HCT116 (cell line): ENCODE results near the gene SYNRG. TPM values are rescaled to one million over a fixed set of nuclear protein-coding genes. Genes with fewer than 3 reads are reported as not detected.

ENCODE experiments used
- ATAC-seq: fragments of 200-7000 bp; cut with Tn5 transposase; 2 replicates; pipeline ENCODE4 v1.9.1; 2020; ENCODE audit warnings: mild to moderate bottlenecking, moderate library complexity
- BruUV-seq: library from RNA; stranded (reverse); fragments of 400-500 nt; replicated peaks from 2 replicates; lab custom pipeline; 2021; lab: Mats Ljungman, UMichigan
- CTCF ChIA-PET: fragments of 300-600 bp; sonication (Branson Sonifier 250); formaldehyde crosslinking; loops from one replicate; lab custom pipeline; 2021; ENCODE audit warnings: antibody characterized with exemption; lab: Charles Lee
- POLR2A ChIA-PET: fragments of 300-600, 350-600 bp; sonication (Branson Sonifier 250); formaldehyde crosslinking; loops from one replicate; lab custom pipeline; 2021; ENCODE audit warnings: antibody characterized with exemption; lab: Charles Lee
- RAD21 ChIA-PET, 2 experiments: fragments of 300-600 bp; sonication (Branson Sonifier 250); formaldehyde crosslinking; loops; one replicate each; lab custom pipeline; 2023; ENCODE audit warnings: low total read pairs in 2 of 2; ENCODE audit not compliant: uncharacterized antibody in 2 of 2, unreplicated experiment in 2 of 2, low non-redundant PET in 1 of 2; lab: Charles Lee
- DNase-seq: peaks from one replicate; pipeline ENCODE4 v3.0.0-alpha.2; 2010; ENCODE audit warnings: low read depth, low spot score
- H2AFZ ChIP-seq: fragments of 200-600 bp; shearing (Covaris generic), sonication (generic); 2 replicates; pipeline ENCODE4 v1.6.1; 2017; ENCODE audit warnings: low read depth, mixed run types, mixed read lengths, antibody characterized with exemption, low read length; ENCODE audit not compliant: poor library complexity, severe bottlenecking
- H3K27ac ChIP-seq: 2 replicates; pipeline ENCODE4 v1.5.1; 2012; ENCODE audit warnings: low read depth, low read length
- H3K27me3 ChIP-seq: fragments of 200-600 bp; sonication (generic); 2 replicates; pipeline ENCODE4 v1.6.1; 2016; ENCODE audit warnings: mixed run types, low read length, mixed read lengths; ENCODE audit not compliant: insufficient read depth
- H3K36me3 ChIP-seq, 2 experiments: fragments of 200-500 bp in 1 of 2; fragments of 200-600 bp in 1 of 2; sonication (Bioruptor generic) in 1 of 2; sonication (generic) in 1 of 2; 2 replicates each; pipeline versions ENCODE4 v1.5.1 to v1.6.1; 2014 to 2016; ENCODE audit warnings: low read length in 2 of 2, inconsistent platforms in 1 of 2, mixed read lengths in 1 of 2, mixed run types in 1 of 2; ENCODE audit not compliant: insufficient read depth in 2 of 2, control insufficient read depth in 1 of 2
- H3K4me1 ChIP-seq, 2 experiments: fragments of 200-600 bp in 1 of 2; sonication (generic) in 1 of 2; 2 replicates each; pipeline versions ENCODE4 v1.5.1 to v1.6.1; 2012 to 2017; ENCODE audit warnings: low read length in 2 of 2, inconsistent platforms in 1 of 2, mild to moderate bottlenecking in 1 of 2, mixed read lengths in 1 of 2, mixed run types in 1 of 2, moderate library complexity in 1 of 2; ENCODE audit not compliant: insufficient read depth in 2 of 2, control insufficient read depth in 1 of 2
- H3K4me2 ChIP-seq: fragments of 200-600 bp; sonication (generic); 2 replicates; pipeline ENCODE4 v1.6.1; 2017; ENCODE audit warnings: mixed run types, low read length, mixed read lengths
- H3K4me3 ChIP-seq, 2 experiments: fragments of 200-600 bp in 1 of 2; sonication (generic) in 1 of 2; replicated peaks in 1 of 2; 2 replicates each; pipeline ENCODE4 v1.5.1; 2011 to 2016; ENCODE audit warnings: low read length in 2 of 2, control low read depth in 1 of 2, low read depth in 1 of 2, mild to moderate bottlenecking in 1 of 2, mixed read lengths in 1 of 2, mixed run types in 1 of 2
- H3K79me2 ChIP-seq: fragments of 200-600 bp; sonication (generic); 2 replicates; pipeline ENCODE4 v1.6.1; 2017; ENCODE audit warnings: mild to moderate bottlenecking, mixed run types, low read length, moderate library complexity, mixed read lengths; ENCODE audit not compliant: insufficient read depth
- H3K9ac ChIP-seq: fragments of 200-600 bp; sonication (generic); 2 replicates; pipeline ENCODE4 v1.6.1; 2016; ENCODE audit warnings: low read length, mixed read lengths
- H3K9me2 ChIP-seq: fragments of 200-600 bp; sonication (generic), shearing (Covaris generic); 2 replicates; pipeline ENCODE4 v1.6.1; 2017; ENCODE audit warnings: mixed run types, mild to moderate bottlenecking, moderate library complexity; ENCODE audit not compliant: insufficient read depth
- H3K9me3 ChIP-seq, 2 experiments: fragments of 200-500 bp in 1 of 2; fragments of 200-600 bp in 1 of 2; sonication (Bioruptor generic) in 1 of 2; sonication (generic) in 1 of 2; 2 replicates each; pipeline ENCODE4 v1.6.1; 2014 to 2017; ENCODE audit warnings: low read length in 2 of 2, mixed read lengths in 2 of 2, inconsistent platforms in 1 of 2, low read depth in 1 of 2, mild to moderate bottlenecking in 1 of 2, mixed run types in 1 of 2, moderate library complexity in 1 of 2; ENCODE audit not compliant: control insufficient read depth in 1 of 2, insufficient read depth in 1 of 2
- H4K20me1 ChIP-seq: fragments of 200-600 bp; sonication (generic), shearing (Covaris generic); 2 replicates; pipeline ENCODE4 v1.6.1; 2017; ENCODE audit warnings: mixed run types, mild to moderate bottlenecking, moderate library complexity; ENCODE audit not compliant: insufficient read depth
- CBX3 ChIP-seq: IDR thresholded peaks from 2 replicates; pipeline ENCODE4 v1.6.1; 2012; ENCODE audit warnings: low read depth
- CEBPB ChIP-seq: IDR thresholded peaks from 2 replicates; pipeline ENCODE4 v1.6.1; 2012; ENCODE audit warnings: low read depth
- EGR1 ChIP-seq: IDR thresholded peaks from 2 replicates; pipeline ENCODE4 v1.6.1; 2012; ENCODE audit warnings: low read depth
- ELF1 ChIP-seq: IDR thresholded peaks from 2 replicates; pipeline ENCODE4 v1.6.1; 2012; ENCODE audit warnings: low read depth, borderline replicate concordance
- EZH2 ChIP-seq: fragments of 200-600 bp; sonication (generic); IDR thresholded peaks from 2 replicates; pipeline ENCODE4 v1.6.1; 2017; ENCODE audit warnings: antibody characterized with exemption, mixed run types
- EZH2phosphoT487 ChIP-seq: fragments of 200-600 bp; IDR thresholded peaks from 2 replicates; pipeline ENCODE4 v1.6.1; 2018; ENCODE audit warnings: antibody characterized with exemption, borderline replicate concordance
- FOSL1 ChIP-seq: IDR thresholded peaks from 2 replicates; pipeline ENCODE4 v1.6.1; 2012; ENCODE audit warnings: low read depth
- JUND ChIP-seq: IDR thresholded peaks from 2 replicates; pipeline ENCODE4 v1.6.1; 2012
- POLR2AphosphoS5 ChIP-seq: IDR thresholded peaks from 2 replicates; pipeline ENCODE4 v1.6.1; 2011; ENCODE audit warnings: mild to moderate bottlenecking, low read depth, low read length, moderate library complexity
- RAD21 ChIP-seq: IDR thresholded peaks from 2 replicates; pipeline ENCODE4 v1.6.1; 2012; ENCODE audit warnings: low read depth, mild to moderate bottlenecking
- SIN3A ChIP-seq: IDR thresholded peaks from 2 replicates; pipeline ENCODE4 v1.6.1; 2012; ENCODE audit warnings: low read depth
- SP1 ChIP-seq: IDR thresholded peaks from 2 replicates; pipeline ENCODE4 v1.6.1; 2012; ENCODE audit warnings: low read depth
- SRF ChIP-seq: IDR thresholded peaks from 2 replicates; pipeline ENCODE4 v1.6.1; 2012; ENCODE audit warnings: low read depth
- YY1 ChIP-seq: IDR thresholded peaks from 2 replicates; pipeline ENCODE4 v1.6.1; 2011; ENCODE audit warnings: low read length, low read depth, moderate library complexity, mild to moderate bottlenecking; ENCODE audit not compliant: insufficient replicate concordance; ENCODE audit errors: extremely low read depth
- ZFX ChIP-seq: fragments of 450-650 bp; IDR thresholded peaks from 2 replicates; pipeline ENCODE4 v1.6.1; 2017
- ZNF274 ChIP-seq: fragments of 200-500 bp; sonication (Bioruptor generic); IDR thresholded peaks from 2 replicates; pipeline ENCODE4 v1.6.1; 2014; ENCODE audit warnings: mild to moderate bottlenecking, low read depth, low read length, inconsistent platforms
- intact Hi-C: fragments of 100-400 bp; cut with micrococcal nuclease; formaldehyde crosslinking; loops from 2 replicates; pipeline ENCODE4 v1.10.0; 2022
- total RNA-seq: library from RNA; stranded (reverse); gene quantifications from one replicate; pipeline ENCODE4 v1.2.1, GENCODE V29; 2021; ENCODE audit not compliant: unreplicated experiment
- TF ChIP-seq, protein P1 (sequence below): IDR thresholded peaks from 2 replicates; pipeline ENCODE4 v1.6.1; 2011; ENCODE audit warnings: mild to moderate bottlenecking, low read length, moderate library complexity; ENCODE audit not compliant: insufficient replicate concordance; ENCODE audit errors: extremely low read depth
- TF ChIP-seq, protein P2 (sequence below): IDR thresholded peaks from 2 replicates; pipeline ENCODE4 v1.6.1; 2012; ENCODE audit warnings: low read depth
- TF ChIP-seq, protein P3 (sequence below): IDR thresholded peaks from 2 replicates; pipeline ENCODE4 v1.6.1; 2012
- TF ChIP-seq, protein P4 (sequence below), 3 experiments: fragments of 200-600 bp in 1 of 3; sonication (generic) in 1 of 3; IDR thresholded peaks in 2 of 3; conservative IDR thresholded peaks in 1 of 3; 2 replicates each; pipeline ENCODE4 v1.5.1; 2012 to 2017; ENCODE audit warnings: low read depth in 2 of 3, low read length in 2 of 3, antibody characterized with exemption in 1 of 3, borderline replicate concordance in 1 of 3, control low read depth in 1 of 3, mild to moderate bottlenecking in 1 of 3, mixed read lengths in 1 of 3, mixed run types in 1 of 3, moderate library complexity in 1 of 3; ENCODE audit not compliant: insufficient read depth in 1 of 3

The SYNRG gene
- total RNA-seq, 1 experiment from 2014 or later, result 23.8 TPM

DNA sequence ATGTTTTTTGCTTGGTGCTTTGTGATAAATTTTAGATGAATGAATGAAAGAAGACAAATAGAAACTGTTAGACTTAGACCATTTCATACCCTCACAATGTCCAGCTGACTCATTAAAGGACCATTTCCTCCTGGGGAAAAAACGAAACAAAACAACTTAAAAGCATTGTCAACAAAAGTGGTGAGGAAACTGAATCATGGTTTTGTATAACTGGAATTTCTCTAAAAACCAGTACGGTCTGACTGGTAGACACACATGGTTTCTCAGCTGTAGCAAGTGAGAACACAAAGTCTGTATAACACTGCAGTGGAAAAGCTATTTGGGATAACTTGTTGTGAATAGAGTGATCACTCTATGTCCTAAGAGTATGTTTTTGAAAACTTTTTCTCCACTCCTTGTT, 39.3 kb upstream of the SYNRG start:
- Histone ChIP-seq H4K20me1 (no peaks in the 10 kb centered on the region), H3K4me1 (peaks cover 5% of the 10 kb centered on the region in 2 experiments; a peak in 3 of 4 replicates), H3K9ac (no peak overlapping the region), H3K36me3 (no peaks in the 10 kb centered on the region), H3K4me2 (no peak overlapping the region), H3K79me2 (no peaks in the 10 kb centered on the region), H2AFZ (no peak overlapping the region), H3K27ac (no peak overlapping the region), H3K27me3 (peaks cover 25% of the 10 kb centered on the region; the same call in 1 of the 2 replicates), H3K4me3 (no peak overlapping the region), H3K9me2 (no peaks in the 10 kb centered on the region), H3K9me3 (no peaks in the 10 kb centered on the region)
- BruUV-seq, result no TSS peak
- ChIA-PET POLR2A (no interaction called here), RAD21 (no interaction called here), CTCF (interaction anchor here (0.9 to 4.7 kb wide), 2 partner anchors 122 to 168 kb away, joined by 5 to 36 read pairs; no protein-coding TSS in a partner anchor)
- intact Hi-C loops, result no loop called here
- ATAC-seq (no peak), DNase-seq (no peak)
- TF ChIP-seq ZNF274 (no peak), YY1 (no peak), CEBPB (no peak), ELF1 (no peak), EZH2phosphoT487 (no peak), FOSL1 (no peak), RAD21 (no peak), JUND (no peak), CBX3 (no peak), SIN3A (no peak), SP1 (no peak), EGR1 (no peak), EZH2 (no peak), SRF (no peak), POLR2AphosphoS5 (no peak), ZFX (no peak)
- TF ChIP-seq, protein P1, sequence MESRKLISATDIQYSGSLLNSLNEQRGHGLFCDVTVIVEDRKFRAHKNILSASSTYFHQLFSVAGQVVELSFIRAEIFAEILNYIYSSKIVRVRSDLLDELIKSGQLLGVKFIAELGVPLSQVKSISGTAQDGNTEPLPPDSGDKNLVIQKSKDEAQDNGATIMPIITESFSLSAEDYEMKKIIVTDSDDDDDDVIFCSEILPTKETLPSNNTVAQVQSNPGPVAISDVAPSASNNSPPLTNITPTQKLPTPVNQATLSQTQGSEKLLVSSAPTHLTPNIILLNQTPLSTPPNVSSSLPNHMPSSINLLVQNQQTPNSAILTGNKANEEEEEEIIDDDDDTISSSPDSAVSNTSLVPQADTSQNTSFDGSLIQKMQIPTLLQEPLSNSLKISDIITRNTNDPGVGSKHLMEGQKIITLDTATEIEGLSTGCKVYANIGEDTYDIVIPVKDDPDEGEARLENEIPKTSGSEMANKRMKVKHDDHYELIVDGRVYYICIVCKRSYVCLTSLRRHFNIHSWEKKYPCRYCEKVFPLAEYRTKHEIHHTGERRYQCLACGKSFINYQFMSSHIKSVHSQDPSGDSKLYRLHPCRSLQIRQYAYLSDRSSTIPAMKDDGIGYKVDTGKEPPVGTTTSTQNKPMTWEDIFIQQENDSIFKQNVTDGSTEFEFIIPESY, result no peak
- TF ChIP-seq, protein P2, sequence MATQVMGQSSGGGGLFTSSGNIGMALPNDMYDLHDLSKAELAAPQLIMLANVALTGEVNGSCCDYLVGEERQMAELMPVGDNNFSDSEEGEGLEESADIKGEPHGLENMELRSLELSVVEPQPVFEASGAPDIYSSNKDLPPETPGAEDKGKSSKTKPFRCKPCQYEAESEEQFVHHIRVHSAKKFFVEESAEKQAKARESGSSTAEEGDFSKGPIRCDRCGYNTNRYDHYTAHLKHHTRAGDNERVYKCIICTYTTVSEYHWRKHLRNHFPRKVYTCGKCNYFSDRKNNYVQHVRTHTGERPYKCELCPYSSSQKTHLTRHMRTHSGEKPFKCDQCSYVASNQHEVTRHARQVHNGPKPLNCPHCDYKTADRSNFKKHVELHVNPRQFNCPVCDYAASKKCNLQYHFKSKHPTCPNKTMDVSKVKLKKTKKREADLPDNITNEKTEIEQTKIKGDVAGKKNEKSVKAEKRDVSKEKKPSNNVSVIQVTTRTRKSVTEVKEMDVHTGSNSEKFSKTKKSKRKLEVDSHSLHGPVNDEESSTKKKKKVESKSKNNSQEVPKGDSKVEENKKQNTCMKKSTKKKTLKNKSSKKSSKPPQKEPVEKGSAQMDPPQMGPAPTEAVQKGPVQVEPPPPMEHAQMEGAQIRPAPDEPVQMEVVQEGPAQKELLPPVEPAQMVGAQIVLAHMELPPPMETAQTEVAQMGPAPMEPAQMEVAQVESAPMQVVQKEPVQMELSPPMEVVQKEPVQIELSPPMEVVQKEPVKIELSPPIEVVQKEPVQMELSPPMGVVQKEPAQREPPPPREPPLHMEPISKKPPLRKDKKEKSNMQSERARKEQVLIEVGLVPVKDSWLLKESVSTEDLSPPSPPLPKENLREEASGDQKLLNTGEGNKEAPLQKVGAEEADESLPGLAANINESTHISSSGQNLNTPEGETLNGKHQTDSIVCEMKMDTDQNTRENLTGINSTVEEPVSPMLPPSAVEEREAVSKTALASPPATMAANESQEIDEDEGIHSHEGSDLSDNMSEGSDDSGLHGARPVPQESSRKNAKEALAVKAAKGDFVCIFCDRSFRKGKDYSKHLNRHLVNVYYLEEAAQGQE, result no peak
- TF ChIP-seq, protein P3, sequence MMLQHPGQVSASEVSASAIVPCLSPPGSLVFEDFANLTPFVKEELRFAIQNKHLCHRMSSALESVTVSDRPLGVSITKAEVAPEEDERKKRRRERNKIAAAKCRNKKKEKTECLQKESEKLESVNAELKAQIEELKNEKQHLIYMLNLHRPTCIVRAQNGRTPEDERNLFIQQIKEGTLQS, result no peak
- TF ChIP-seq, protein P4, sequence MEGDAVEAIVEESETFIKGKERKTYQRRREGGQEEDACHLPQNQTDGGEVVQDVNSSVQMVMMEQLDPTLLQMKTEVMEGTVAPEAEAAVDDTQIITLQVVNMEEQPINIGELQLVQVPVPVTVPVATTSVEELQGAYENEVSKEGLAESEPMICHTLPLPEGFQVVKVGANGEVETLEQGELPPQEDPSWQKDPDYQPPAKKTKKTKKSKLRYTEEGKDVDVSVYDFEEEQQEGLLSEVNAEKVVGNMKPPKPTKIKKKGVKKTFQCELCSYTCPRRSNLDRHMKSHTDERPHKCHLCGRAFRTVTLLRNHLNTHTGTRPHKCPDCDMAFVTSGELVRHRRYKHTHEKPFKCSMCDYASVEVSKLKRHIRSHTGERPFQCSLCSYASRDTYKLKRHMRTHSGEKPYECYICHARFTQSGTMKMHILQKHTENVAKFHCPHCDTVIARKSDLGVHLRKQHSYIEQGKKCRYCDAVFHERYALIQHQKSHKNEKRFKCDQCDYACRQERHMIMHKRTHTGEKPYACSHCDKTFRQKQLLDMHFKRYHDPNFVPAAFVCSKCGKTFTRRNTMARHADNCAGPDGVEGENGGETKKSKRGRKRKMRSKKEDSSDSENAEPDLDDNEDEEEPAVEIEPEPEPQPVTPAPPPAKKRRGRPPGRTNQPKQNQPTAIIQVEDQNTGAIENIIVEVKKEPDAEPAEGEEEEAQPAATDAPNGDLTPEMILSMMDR (IDR thresholded peaks at IDR 0.05 in 2 of 3, conservative IDR thresholded peaks at IDR 0.05 in 1 of 3; ENCODE audit: borderline replicate concordance in 1 of 3, insufficient read depth in 1 of 3, low read depth in 2 of 3, low read length in 2 of 3), result no peak
